Astrocyte (in vitro differentiated cells and primary cell): Measurements from ENCODE around the gene ATAD5. TPM values are rescaled to one million over a fixed set of nuclear protein-coding genes. Genes with fewer than 3 reads are reported as not detected.
"Not testable (repeated sequence)": the region's sequence is repeated elsewhere in the genome, so short reads cannot be mapped to it uniquely, and the experiment has no call there.

ENCODE experiments used
- DNase-seq: peaks from one replicate; pipeline ENCODE4 v3.0.0-alpha.2; 2010; ENCODE audit warnings: low read depth
- FAIRE-seq: peaks from 2 replicates; lab custom pipeline; 2011; peaks lifted over from hg19 to GRCh38; lab: Jason Lieb, UNC
- H2AFZ ChIP-seq: 2 replicates; pipeline ENCODE4 v1.6.0; 2012; ENCODE audit warnings: low read depth, low read length, inconsistent platforms
- H3K27ac ChIP-seq: 2 replicates; pipeline ENCODE4 v1.5.1; 2011; ENCODE audit warnings: low read depth, low read length, inconsistent platforms
- H3K27me3 ChIP-seq: 2 replicates; pipeline ENCODE4 v1.6.0; 2011; ENCODE audit warnings: low read length, inconsistent platforms; ENCODE audit not compliant: insufficient read depth
- H3K36me3 ChIP-seq: 2 replicates; pipeline ENCODE4 v1.5.1; 2011; ENCODE audit warnings: low read length, inconsistent platforms; ENCODE audit not compliant: insufficient read depth
- H3K4me1 ChIP-seq: 2 replicates; pipeline ENCODE4 v1.5.1; 2011; ENCODE audit warnings: low read length, inconsistent platforms; ENCODE audit not compliant: insufficient read depth
- H3K4me2 ChIP-seq: 2 replicates; pipeline ENCODE4 v1.6.0; 2012; ENCODE audit warnings: low read length, inconsistent platforms
- H3K4me3 ChIP-seq: 2 replicates; pipeline ENCODE4 v1.5.1; 2011; ENCODE audit warnings: low read depth, mild to moderate bottlenecking, low read length, inconsistent platforms; ENCODE audit not compliant: insufficient read depth
- H3K79me2 ChIP-seq: 2 replicates; pipeline ENCODE4 v1.6.0; 2012; ENCODE audit warnings: mild to moderate bottlenecking, low read length, inconsistent platforms; ENCODE audit not compliant: insufficient read depth
- H3K9ac ChIP-seq: 2 replicates; pipeline ENCODE4 v1.6.0; 2012; ENCODE audit warnings: mild to moderate bottlenecking, low read length, inconsistent platforms
- H3K9me3 ChIP-seq: 2 replicates; pipeline ENCODE4 v1.5.1; 2012; ENCODE audit warnings: low read depth, mild to moderate bottlenecking, low read length, inconsistent platforms; ENCODE audit not compliant: insufficient read depth
- H4K20me1 ChIP-seq: 2 replicates; pipeline ENCODE4 v1.6.0; 2012; ENCODE audit warnings: low read length, inconsistent platforms; ENCODE audit not compliant: insufficient read depth
- H3K27ac Mint-ChIP-seq: one replicate; pipeline ENCODE4 v1.8.0; 2021; ENCODE audit warnings: mild to moderate bottlenecking, mixed read lengths; ENCODE audit not compliant: unreplicated experiment
- H3K27me3 Mint-ChIP-seq: one replicate; pipeline ENCODE4 v1.8.0; 2021; ENCODE audit warnings: low read depth, mixed read lengths; ENCODE audit not compliant: unreplicated experiment
- H3K36me3 Mint-ChIP-seq: one replicate; pipeline ENCODE4 v1.8.0; 2021; ENCODE audit warnings: low read depth, mixed read lengths; ENCODE audit not compliant: unreplicated experiment
- H3K4me1 Mint-ChIP-seq: one replicate; pipeline ENCODE4 v1.8.0; 2021; ENCODE audit warnings: low read depth, mixed read lengths; ENCODE audit not compliant: unreplicated experiment
- H3K4me3 Mint-ChIP-seq: one replicate; pipeline ENCODE4 v1.8.0; 2021; ENCODE audit warnings: mild to moderate bottlenecking, moderate library complexity, mixed read lengths; ENCODE audit not compliant: unreplicated experiment
- H3K9me3 Mint-ChIP-seq: one replicate; pipeline ENCODE4 v1.8.0; 2021; ENCODE audit warnings: mild to moderate bottlenecking, mixed read lengths; ENCODE audit not compliant: unreplicated experiment
- EZH2 ChIP-seq: IDR thresholded peaks from 2 replicates; pipeline ENCODE4 v1.6.1; 2012; ENCODE audit warnings: mild to moderate bottlenecking, low read length, inconsistent platforms; ENCODE audit not compliant: insufficient read depth
- total RNA-seq: library from RNA; stranded (reverse); gene quantifications from 2 replicates; pipeline ENCODE4 v1.2.1, GENCODE V29; 2021
- TF ChIP-seq, protein P1 (sequence below): IDR thresholded peaks from 2 replicates; pipeline ENCODE4 v1.5.1; 2011; ENCODE audit warnings: low read depth, mild to moderate bottlenecking, inconsistent platforms, low read length, moderate library complexity; ENCODE audit not compliant: insufficient read depth

The ATAD5 gene
- total RNA-seq, 1 donor from 2014 or later = 2.6 TPM

GRCh38 chr17:30927756-30928155, 96.0 kb downstream of the ATAD5 start:
- TF ChIP-seq EZH2 = no peak
- TF ChIP-seq, protein P1, sequence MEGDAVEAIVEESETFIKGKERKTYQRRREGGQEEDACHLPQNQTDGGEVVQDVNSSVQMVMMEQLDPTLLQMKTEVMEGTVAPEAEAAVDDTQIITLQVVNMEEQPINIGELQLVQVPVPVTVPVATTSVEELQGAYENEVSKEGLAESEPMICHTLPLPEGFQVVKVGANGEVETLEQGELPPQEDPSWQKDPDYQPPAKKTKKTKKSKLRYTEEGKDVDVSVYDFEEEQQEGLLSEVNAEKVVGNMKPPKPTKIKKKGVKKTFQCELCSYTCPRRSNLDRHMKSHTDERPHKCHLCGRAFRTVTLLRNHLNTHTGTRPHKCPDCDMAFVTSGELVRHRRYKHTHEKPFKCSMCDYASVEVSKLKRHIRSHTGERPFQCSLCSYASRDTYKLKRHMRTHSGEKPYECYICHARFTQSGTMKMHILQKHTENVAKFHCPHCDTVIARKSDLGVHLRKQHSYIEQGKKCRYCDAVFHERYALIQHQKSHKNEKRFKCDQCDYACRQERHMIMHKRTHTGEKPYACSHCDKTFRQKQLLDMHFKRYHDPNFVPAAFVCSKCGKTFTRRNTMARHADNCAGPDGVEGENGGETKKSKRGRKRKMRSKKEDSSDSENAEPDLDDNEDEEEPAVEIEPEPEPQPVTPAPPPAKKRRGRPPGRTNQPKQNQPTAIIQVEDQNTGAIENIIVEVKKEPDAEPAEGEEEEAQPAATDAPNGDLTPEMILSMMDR = no peak
- H2AFZ ChIP-seq = no peak overlapping the region
- no peaks in the 10 kb centered on the region for H3K9me3 ChIP-seq
- no peaks in the 10 kb centered on the region for H3K4me1 ChIP-seq
- no peak overlapping the region for H3K4me2 ChIP-seq
- H3K36me3 ChIP-seq = no peaks in the 10 kb centered on the region
- Mint-ChIP-seq H3K36me3 (no peaks in the 10 kb centered on the region), H3K4me3 (no peak overlapping the region), H3K4me1 (peaks cover 1% of the 10 kb centered on the region), H3K27me3 (peaks cover 43% of the 10 kb centered on the region), H3K27ac (no peak overlapping the region), H3K9me3 (no peaks in the 10 kb centered on the region)
- DNase-seq (no peak), FAIRE-seq (no peak)
- peaks cover 14% of the 10 kb centered on the region for H3K27me3 ChIP-seq
- no peaks in the 10 kb centered on the region for H3K79me2 ChIP-seq
- H4K20me1 ChIP-seq = no peaks in the 10 kb centered on the region
- H3K4me3 ChIP-seq = no peak overlapping the region
- H3K9ac ChIP-seq = no peak overlapping the region
- H3K27ac ChIP-seq = no peak overlapping the region

GRCh38 chr17:30928584-30928983, 96.8 kb downstream of the ATAD5 start:
- Histone ChIP-seq H3K27ac (no peak overlapping the region), H3K9ac (no peak overlapping the region), H3K79me2 (no peaks in the 10 kb centered on the region), H3K9me3 (no peaks in the 10 kb centered on the region), H3K4me1 (no peaks in the 10 kb centered on the region), H3K4me3 (no peak overlapping the region), H3K4me2 (no peak overlapping the region), H3K36me3 (no peaks in the 10 kb centered on the region), H3K27me3 (peaks cover 10% of the 10 kb centered on the region), H2AFZ (no peak overlapping the region), H4K20me1 (no peaks in the 10 kb centered on the region)
- FAIRE-seq (no peak), DNase-seq (no peak)
- TF ChIP-seq, protein P1 = no peak
- no peak for TF ChIP-seq EZH2
- Mint-ChIP-seq H3K27me3 (peaks cover 38% of the 10 kb centered on the region), H3K27ac (no peak overlapping the region), H3K9me3 (no peaks in the 10 kb centered on the region), H3K4me3 (no peak overlapping the region), H3K4me1 (no peaks in the 10 kb centered on the region), H3K36me3 (no peaks in the 10 kb centered on the region)

DNA sequence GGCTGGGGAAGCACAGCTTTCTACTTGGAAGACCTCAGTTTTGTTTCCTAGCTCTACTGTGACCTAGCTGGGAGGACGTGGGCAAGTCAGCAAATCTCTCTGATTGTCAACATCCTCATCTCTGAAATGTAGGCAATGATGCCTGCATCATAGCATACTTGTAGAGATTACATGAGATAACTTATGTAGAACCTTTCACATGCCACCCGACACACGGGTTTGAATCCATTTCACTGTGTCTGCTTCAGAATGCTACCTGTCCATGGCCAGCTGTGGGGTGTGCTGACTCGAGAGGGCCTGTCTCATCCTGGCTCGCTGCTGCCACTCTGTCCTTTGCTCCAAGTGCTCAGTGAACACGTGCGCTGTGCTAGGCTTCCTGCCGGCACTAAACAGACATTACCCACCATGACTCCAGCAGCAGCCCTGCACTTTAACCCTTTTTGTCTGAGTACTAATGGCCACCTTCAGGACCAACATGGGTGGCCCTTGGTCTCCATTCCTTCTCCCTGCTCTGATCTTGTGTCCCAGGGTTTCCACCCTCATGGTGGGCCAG, 97.4 kb downstream of the ATAD5 start:
- peaks cover 40% of the 10 kb centered on the region for H3K27me3 Mint-ChIP-seq
- Histone ChIP-seq H4K20me1 (no peaks in the 10 kb centered on the region), H3K9me3 (no peaks in the 10 kb centered on the region), H3K4me3 (no peak overlapping the region), H3K27ac (no peak overlapping the region), H3K4me2 (no peak overlapping the region), H3K9ac (no peak overlapping the region), H3K36me3 (no peaks in the 10 kb centered on the region), H3K79me2 (no peaks in the 10 kb centered on the region), H3K4me1 (no peaks in the 10 kb centered on the region), H3K27me3 (peaks cover 12% of the 10 kb centered on the region), H2AFZ (no peak overlapping the region)
- H3K36me3 Mint-ChIP-seq = no peaks in the 10 kb centered on the region
- H3K9me3 Mint-ChIP-seq = no peaks in the 10 kb centered on the region
- no peaks in the 10 kb centered on the region for H3K4me1 Mint-ChIP-seq
- DNase-seq = no peak
- H3K4me3 Mint-ChIP-seq = no peak overlapping the region
- no peak overlapping the region for H3K27ac Mint-ChIP-seq
- FAIRE-seq = no peak
- no peak for TF ChIP-seq EZH2
- TF ChIP-seq, protein P1 = no peak

DNA sequence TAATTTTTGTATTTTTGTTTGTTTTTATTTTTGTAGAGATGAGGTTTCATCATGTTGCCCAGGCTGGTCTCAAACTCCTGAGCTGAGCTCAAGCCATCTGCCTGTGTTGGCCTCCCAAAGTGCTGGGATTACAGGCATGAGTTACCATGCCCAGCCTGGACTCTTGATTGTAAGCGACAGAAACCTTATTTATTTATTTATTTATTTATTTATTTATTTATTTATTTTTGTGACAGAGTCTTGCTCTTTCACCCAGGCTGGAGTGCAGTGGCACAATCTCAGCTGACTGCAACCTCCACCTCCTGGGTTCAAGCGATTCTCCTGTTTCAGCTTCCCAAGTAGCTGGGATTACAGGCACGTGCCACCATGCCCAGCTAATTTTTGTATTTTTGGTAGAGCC, 98.1 kb downstream of the ATAD5 start:
- H3K4me1 Mint-ChIP-seq, FAIRE-seq, H3K27ac Mint-ChIP-seq, H3K9me3 ChIP-seq, H3K4me2 ChIP-seq, H3K4me1 ChIP-seq, H3K79me2 ChIP-seq, H4K20me1 ChIP-seq, H3K36me3 ChIP-seq, DNase-seq, H3K9ac ChIP-seq, H3K27ac ChIP-seq, H3K4me3 ChIP-seq, H3K36me3 Mint-ChIP-seq, H2AFZ ChIP-seq, H3K4me3 Mint-ChIP-seq, H3K27me3 ChIP-seq, H3K9me3 Mint-ChIP-seq: not testable (repeated sequence)
- peaks cover 39% of the 10 kb centered on the region for H3K27me3 Mint-ChIP-seq
